DOHH2 (cell line): ENCODE results near the gene LSM2.

Experiments
- CTCF ChIP-seq: fragments of 200-600 bp; sonication (generic); IDR thresholded peaks from one replicate; pipeline ENCODE4 v1.5.1; 2014; ENCODE audit warnings: antibody characterized with exemption, mild to moderate bottlenecking, low read depth, low read length; ENCODE audit not compliant: poor library complexity, severe bottlenecking
- EZH2phosphoT487 ChIP-seq: fragments of 200-600 bp; sonication (generic); IDR thresholded peaks from 2 replicates; pipeline ENCODE4 v1.6.1; 2017; ENCODE audit warnings: borderline replicate concordance, mild to moderate bottlenecking, antibody characterized with exemption, low read length, moderate library complexity, mixed read lengths

GRCh38 chr6:31778999-31779885, 27.5 kb downstream of the LSM2 start:
- no peak for TF ChIP-seq CTCF
- no peak for TF ChIP-seq EZH2phosphoT487
